Lung (tissue), 12 donors: ENCODE measurements around the gene PTPRN2. TPM values are rescaled to one million over a fixed set of nuclear protein-coding genes. Genes with fewer than 3 reads are reported as not detected.

Experiments used
- ATAC-seq: fragments of 200-7000 bp; cut with Tn5 transposase; one replicate; pipeline ENCODE4 v1.9.1; 2020; ENCODE audit warnings: moderate number of reproducible peaks; ENCODE audit not compliant: insufficient read depth, low FRiP score
- DNase-seq, 3 donors: peaks; one replicate each; pipeline ENCODE4 v3.0.0-alpha.2; 2013 to 2017
- H3K27ac ChIP-seq, 2 donors: one replicate each; pipeline ENCODE4 v1.5.1; 2013; ENCODE audit warnings: mild to moderate bottlenecking in 2 of 2, moderate library complexity in 2 of 2, control low read depth in 1 of 2, inconsistent platforms in 1 of 2, low read depth in 1 of 2, low read length in 1 of 2
- H3K27me3 ChIP-seq, 3 donors: one replicate each; pipeline ENCODE4 v1.5.1; 2013; ENCODE audit warnings: low read length in 2 of 3; ENCODE audit not compliant: control insufficient read depth in 3 of 3, insufficient read depth in 3 of 3
- H3K36me3 ChIP-seq, 4 donors: one replicate each; pipeline ENCODE4 v1.5.1; 2013; ENCODE audit warnings: low read length in 4 of 4, mild to moderate bottlenecking in 1 of 4, moderate library complexity in 1 of 4; ENCODE audit not compliant: control insufficient read depth in 4 of 4, insufficient read depth in 4 of 4
- H3K4me1 ChIP-seq, 5 donors: one replicate each; pipeline ENCODE4 v1.5.1; 2013; ENCODE audit warnings: low read length in 5 of 5, mild to moderate bottlenecking in 2 of 5, moderate library complexity in 1 of 5; ENCODE audit not compliant: control insufficient read depth in 5 of 5, insufficient read depth in 5 of 5
- H3K4me3 ChIP-seq: one replicate; pipeline ENCODE4 v1.5.1; 2013; ENCODE audit warnings: mild to moderate bottlenecking, control low read depth, moderate library complexity
- H3K9ac ChIP-seq, 2 donors: one replicate each; pipeline ENCODE4 v1.5.1; 2013; ENCODE audit warnings: low read length in 2 of 2, control low read depth in 1 of 2; ENCODE audit not compliant: insufficient read depth in 1 of 2
- H3K9me3 ChIP-seq, 4 donors: one replicate each; pipeline ENCODE4 v1.5.1; 2013; ENCODE audit warnings: low read length in 3 of 4, mild to moderate bottlenecking in 1 of 4, moderate library complexity in 1 of 4; ENCODE audit not compliant: control insufficient read depth in 4 of 4, insufficient read depth in 3 of 4
- WGBS, 2 donors: extraction: QIAGEN DNeasy Blood & Tissue Kit; methylation state at CpG; one replicate each; pipeline ENCODE4 v1.1.7; 2013; 5-methylcytosine and 5-hydroxymethylcytosine counted together
- polyA plus RNA-seq, 2 donors: library from polyadenylated mRNA; stranded (reverse); fragments of 200-250 nt; gene quantifications; one replicate each; pipeline ENCODE4 v1.2.1, GENCODE V29; 2013
- total RNA-seq, 2 donors: library from RNA; depleted of rRNA in 1 of 2; stranded (reverse); fragments of >200 nt in 1 of 2; gene quantifications; one replicate each; pipeline ENCODE4 v1.2.1, GENCODE V29; 2014 to 2021
- TF ChIP-seq, protein P1 (sequence below): IDR thresholded peaks from 2 replicates; pipeline ENCODE4 v1.5.1; 2012; ENCODE audit warnings: mild to moderate bottlenecking; ENCODE audit errors: control extremely low read depth, extremely low read depth
- donor health status: control.
- donor health status: control.
- donor health status: Bipolar disorder and iron deficiency.
- donor health status: healthy.
- donor health status: DM: yes; HTN: yes; CAD: no.

The PTPRN2 gene
- total and polyA plus RNA-seq, 4 donors, result 2.1 to 7.4 (median 4.4) TPM

DNA sequence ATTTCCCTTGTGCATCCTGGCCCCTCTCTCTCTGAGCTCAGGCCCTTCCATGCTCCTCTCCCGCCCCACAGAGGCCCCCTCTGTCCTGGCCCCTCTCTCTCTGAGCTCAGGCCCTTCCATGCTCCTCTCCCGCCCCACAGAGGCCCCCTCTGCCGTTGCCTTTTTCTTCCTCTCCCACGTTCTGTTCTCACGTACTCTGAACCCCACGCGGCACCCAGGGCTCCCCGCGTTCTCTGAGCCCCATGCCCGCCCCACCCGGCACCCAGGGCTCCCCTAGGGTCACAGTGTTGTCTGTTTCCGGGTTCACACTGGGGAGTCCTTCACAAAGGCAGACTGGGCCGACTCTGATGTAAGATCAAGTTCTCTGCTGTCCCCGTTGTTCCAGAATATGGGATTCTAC lies 914.0 kb downstream of the PTPRN2 start:
- Histone ChIP-seq H3K27me3 (peaks cover 3 to 56% (median 14%) of the 10 kb centered on the region in 3 donors), H3K27ac (no peak overlapping the region), H3K9me3 (peaks cover 0 to 5% (median 0%) of the 10 kb centered on the region in 4 donors), H3K36me3 (no peaks in the 10 kb centered on the region), H3K9ac (no peak overlapping the region), H3K4me3 (no peak overlapping the region), H3K4me1 (peaks cover 0 to 7% (median 0%) of the 10 kb centered on the region in 5 donors)
- ATAC-seq (no peak), DNase-seq (peak in 1 of 3 donors; percentile 10)
- 77 to 89% methylated on average over 11 to 14 of the region's 14 CpGs for WGBS, 2 donors
- TF ChIP-seq, protein P1, sequence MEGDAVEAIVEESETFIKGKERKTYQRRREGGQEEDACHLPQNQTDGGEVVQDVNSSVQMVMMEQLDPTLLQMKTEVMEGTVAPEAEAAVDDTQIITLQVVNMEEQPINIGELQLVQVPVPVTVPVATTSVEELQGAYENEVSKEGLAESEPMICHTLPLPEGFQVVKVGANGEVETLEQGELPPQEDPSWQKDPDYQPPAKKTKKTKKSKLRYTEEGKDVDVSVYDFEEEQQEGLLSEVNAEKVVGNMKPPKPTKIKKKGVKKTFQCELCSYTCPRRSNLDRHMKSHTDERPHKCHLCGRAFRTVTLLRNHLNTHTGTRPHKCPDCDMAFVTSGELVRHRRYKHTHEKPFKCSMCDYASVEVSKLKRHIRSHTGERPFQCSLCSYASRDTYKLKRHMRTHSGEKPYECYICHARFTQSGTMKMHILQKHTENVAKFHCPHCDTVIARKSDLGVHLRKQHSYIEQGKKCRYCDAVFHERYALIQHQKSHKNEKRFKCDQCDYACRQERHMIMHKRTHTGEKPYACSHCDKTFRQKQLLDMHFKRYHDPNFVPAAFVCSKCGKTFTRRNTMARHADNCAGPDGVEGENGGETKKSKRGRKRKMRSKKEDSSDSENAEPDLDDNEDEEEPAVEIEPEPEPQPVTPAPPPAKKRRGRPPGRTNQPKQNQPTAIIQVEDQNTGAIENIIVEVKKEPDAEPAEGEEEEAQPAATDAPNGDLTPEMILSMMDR, result no peak

DNA sequence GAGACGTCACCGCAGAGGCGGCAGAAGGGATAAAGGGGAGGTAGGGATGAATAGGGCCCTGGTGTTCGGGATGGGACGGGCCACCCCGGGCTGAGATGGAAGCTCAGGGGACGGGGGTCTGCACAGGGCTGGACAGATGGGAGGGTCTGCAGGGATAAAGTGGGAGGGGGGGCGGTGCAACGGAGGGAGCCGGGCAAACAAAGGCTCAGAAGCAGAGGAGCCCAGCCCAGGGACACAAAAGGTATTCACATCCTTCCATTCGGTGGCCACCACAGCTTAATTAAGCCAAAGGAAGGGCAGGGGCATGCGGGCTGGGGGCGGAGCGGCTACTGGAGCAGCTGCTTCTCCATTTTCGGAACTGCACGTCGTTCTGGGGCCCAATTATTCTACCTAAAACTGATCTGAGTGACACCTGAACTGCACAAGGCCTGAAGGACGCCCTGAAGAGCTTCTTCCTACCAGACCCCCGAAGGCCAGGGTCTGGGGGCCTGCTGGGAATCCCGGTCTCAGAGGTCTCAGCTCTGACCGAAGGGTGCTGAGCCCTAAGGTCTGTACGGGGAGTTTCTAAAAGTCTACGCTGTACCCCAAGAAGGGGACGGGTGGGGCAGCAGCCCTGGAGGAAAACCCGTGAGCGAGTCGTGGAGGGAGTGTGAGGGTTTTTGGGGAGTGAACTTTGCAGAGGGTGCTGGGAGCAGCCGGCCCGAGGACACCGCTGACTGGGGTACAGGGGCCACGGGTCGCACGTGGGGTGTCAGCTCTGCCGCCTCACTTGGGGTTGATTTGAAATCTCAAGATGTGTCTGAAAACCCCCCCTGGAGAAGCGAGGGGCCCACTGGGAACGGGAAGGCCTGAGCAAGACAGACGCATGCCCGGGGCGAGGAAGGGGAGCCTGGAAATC lies 916.0 kb downstream of the PTPRN2 start:
- H3K36me3 ChIP-seq, result no peaks in the 10 kb centered on the region
- H3K9me3 ChIP-seq, result peaks cover 0 to 5% (median 0%) of the 10 kb centered on the region in 4 donors
- no peak overlapping the region for H3K4me3 ChIP-seq
- ATAC-seq (no peak), DNase-seq (peak in 1 of 3 donors; percentile 10)
- H3K27me3 ChIP-seq, result peaks cover 3 to 54% (median 5%) of the 10 kb centered on the region in 3 donors
- no peak overlapping the region for H3K27ac ChIP-seq
- peaks cover 0 to 4% (median 0%) of the 10 kb centered on the region in 5 donors for H3K4me1 ChIP-seq
- 89 to 91% methylated on average over 39 of the region's 39 CpGs for WGBS, 2 donors
- TF ChIP-seq, protein P1, result no peak
- H3K9ac ChIP-seq, result no peak overlapping the region

DNA sequence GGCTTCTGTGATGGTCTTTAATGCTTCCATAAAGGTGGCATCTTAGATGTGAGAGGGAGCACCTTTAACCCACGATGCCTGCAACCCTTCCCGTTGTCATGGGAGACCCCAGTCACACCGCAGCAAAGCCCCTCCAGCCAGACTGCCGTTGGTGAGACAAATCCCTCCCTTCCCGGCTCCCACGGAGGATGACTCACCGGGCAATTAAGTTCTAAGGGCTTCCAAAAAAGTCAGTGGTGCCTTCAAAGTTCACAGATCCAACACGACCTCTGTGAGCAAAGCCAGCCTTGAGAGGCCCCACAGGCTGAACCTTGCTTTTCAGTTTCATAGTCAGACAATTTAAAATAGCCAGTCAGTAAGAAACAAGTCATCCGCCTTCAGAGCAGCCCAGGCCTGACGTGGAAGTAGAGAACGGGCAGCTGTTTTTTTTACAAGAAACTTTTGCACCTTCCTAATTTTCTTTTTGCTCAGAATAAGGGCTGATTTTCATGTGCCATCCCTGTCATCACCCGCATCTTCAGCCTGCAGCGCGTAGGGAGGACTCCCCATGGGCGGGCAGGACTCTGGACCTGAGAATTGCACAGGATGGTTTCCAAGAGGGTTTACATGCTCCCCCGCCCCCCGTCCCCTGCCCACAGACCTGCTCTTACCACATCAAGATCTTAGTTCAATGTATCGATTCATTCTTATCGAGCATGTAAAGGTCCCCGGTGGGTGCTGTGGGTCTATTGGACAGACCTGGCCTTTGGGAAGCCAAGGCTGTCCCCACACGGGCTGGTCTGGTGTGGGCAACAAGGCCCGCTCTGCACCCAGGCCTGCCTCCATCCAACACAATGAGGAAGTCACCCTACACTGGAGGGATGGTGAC lies 916.9 kb downstream of the PTPRN2 start:
- Histone ChIP-seq H3K36me3 (no peaks in the 10 kb centered on the region), H3K9ac (no peak overlapping the region), H3K9me3 (peaks cover 0 to 3% (median 0%) of the 10 kb centered on the region in 4 donors), H3K27ac (no peak overlapping the region), H3K27me3 (peaks cover 3 to 47% (median 3%) of the 10 kb centered on the region in 3 donors), H3K4me1 (peaks cover 0 to 4% (median 0%) of the 10 kb centered on the region in 5 donors), H3K4me3 (no peak overlapping the region)
- TF ChIP-seq, protein P1, result no peak
- 75 to 78% methylated on average over 22 of the region's 22 CpGs for WGBS, 2 donors
- DNase-seq (peak in 1 of 3 donors; percentile 15), ATAC-seq (no peak)
